HepG2 (cell line): ENCODE results near the gene YY2. TPM values are rescaled to one million over a fixed set of nuclear protein-coding genes. Genes with fewer than 3 reads are reported as not detected.

Source experiments
- AKNA ChIP-seq: sonication (generic); formaldehyde crosslinking; IDR thresholded peaks from 2 replicates; pipeline ENCODE4 v1.4.0; 2020; ENCODE audit warnings: missing genetic modification reagents, borderline replicate concordance
- DNMT1 ChIP-seq: sonication (generic); formaldehyde crosslinking; IDR thresholded peaks from 2 replicates; pipeline ENCODE4 v1.5.1; 2020; ENCODE audit warnings: mild to moderate bottlenecking, missing genetic modification reagents
- FOXA3 ChIP-seq: IDR thresholded peaks from 2 replicates; pipeline ENCODE4 v1.6.1; 2016; ENCODE audit warnings: missing genetic modification reagents, missing compliant biosample characterization
- JUNB ChIP-seq: sonication (generic); formaldehyde crosslinking; IDR thresholded peaks from 2 replicates; pipeline ENCODE4 v1.8.0; 2022; ENCODE audit warnings: missing genetic modification reagents, mild to moderate bottlenecking, borderline replicate concordance
- POGZ ChIP-seq: sonication (generic); formaldehyde crosslinking; IDR thresholded peaks from 2 replicates; pipeline ENCODE4 v1.4.0; 2020; ENCODE audit warnings: mild to moderate bottlenecking, missing genetic modification reagents
- RFX3 ChIP-seq: IDR thresholded peaks from 2 replicates; pipeline ENCODE4 v1.6.1; 2016; ENCODE audit warnings: missing biosample characterization, missing genetic modification reagents
- SP2 ChIP-seq: sonication (generic); formaldehyde crosslinking; IDR thresholded peaks from 2 replicates; pipeline ENCODE4 v1.5.1; 2020; ENCODE audit warnings: mild to moderate bottlenecking, missing genetic modification reagents
- U2AF2 ChIP-seq: fragments of 200-400 bp; formaldehyde crosslinking; IDR thresholded peaks from 2 replicates; pipeline ENCODE4 v1.6.1; 2017; ENCODE audit warnings: low read depth, mild to moderate bottlenecking, low read length
- ZBTB7A ChIP-seq: sonication (generic); formaldehyde crosslinking; IDR thresholded peaks from 2 replicates; pipeline ENCODE4 v1.8.0; 2022; ENCODE audit warnings: mild to moderate bottlenecking, missing genetic modification reagents
- ZNF362 ChIP-seq: sonication (generic); formaldehyde crosslinking; IDR thresholded peaks from 2 replicates; pipeline ENCODE4 v1.4.0; 2020; ENCODE audit warnings: missing genetic modification reagents, mild to moderate bottlenecking, borderline replicate concordance
- ZNF607 ChIP-seq: sonication (generic); formaldehyde crosslinking; IDR thresholded peaks from 2 replicates; pipeline ENCODE4 v1.5.1; 2020; ENCODE audit warnings: missing genetic modification reagents, mild to moderate bottlenecking, borderline replicate concordance
- ZNF709 ChIP-seq: sonication (generic); formaldehyde crosslinking; IDR thresholded peaks from 2 replicates; pipeline ENCODE4 v1.5.0; 2020; ENCODE audit warnings: mild to moderate bottlenecking, missing genetic modification reagents
- polyA plus RNA-seq, 8 experiments: library from polyadenylated mRNA; depleted of rRNA in 3 of 8; stranded (reverse) in 7 of 8; unstranded in 1 of 8; fragments of >200 nt; fragmentation: Illumina TruSeq in 4 of 8; extraction: Trizol in 4 of 8; gene quantifications; 2 replicates each; pipeline versions ENCODE4 v1.2.1 to v1.2.3, GENCODE V29; 2011 to 2016; ENCODE audit warnings: low read depth in 4 of 8, missing spikeins in 1 of 8, mixed read lengths in 1 of 8; ENCODE audit not compliant: insufficient read depth in 1 of 8
- total RNA-seq, 5 experiments: library from RNA; depleted of rRNA; stranded (reverse); fragments of >200 nt; fragmentation: Illumina TruSeq; extraction: Trizol; gene quantifications; 2 replicates each; pipeline ENCODE4 v1.2.3, GENCODE V29; 2016; ENCODE audit warnings: low read depth in 1 of 5
- TF ChIP-seq, protein P1 (sequence below): sonication (generic); formaldehyde crosslinking; IDR thresholded peaks from 2 replicates; pipeline ENCODE4 v1.4.0; 2020; ENCODE audit warnings: low read depth, missing genetic modification reagents
- TF ChIP-seq, protein P2 (sequence below): sonication (generic); formaldehyde crosslinking; IDR thresholded peaks from 2 replicates; pipeline ENCODE4 v1.4.0; 2020; ENCODE audit warnings: low read depth, mild to moderate bottlenecking, missing genetic modification reagents
- TF ChIP-seq, protein P3 (sequence below): sonication (generic); formaldehyde crosslinking; conservative IDR thresholded peaks from 2 replicates; pipeline ENCODE4 v1.8.0; 2022; ENCODE audit warnings: mild to moderate bottlenecking, moderate library complexity, missing genetic modification reagents

YY2 gene
- total and polyA plus RNA-seq, 2 of the 13 experiments (the other 11 are each of a cell fraction or from before 2014, with no cell fraction given): 0.34 to 0.44 TPM

DNA sequence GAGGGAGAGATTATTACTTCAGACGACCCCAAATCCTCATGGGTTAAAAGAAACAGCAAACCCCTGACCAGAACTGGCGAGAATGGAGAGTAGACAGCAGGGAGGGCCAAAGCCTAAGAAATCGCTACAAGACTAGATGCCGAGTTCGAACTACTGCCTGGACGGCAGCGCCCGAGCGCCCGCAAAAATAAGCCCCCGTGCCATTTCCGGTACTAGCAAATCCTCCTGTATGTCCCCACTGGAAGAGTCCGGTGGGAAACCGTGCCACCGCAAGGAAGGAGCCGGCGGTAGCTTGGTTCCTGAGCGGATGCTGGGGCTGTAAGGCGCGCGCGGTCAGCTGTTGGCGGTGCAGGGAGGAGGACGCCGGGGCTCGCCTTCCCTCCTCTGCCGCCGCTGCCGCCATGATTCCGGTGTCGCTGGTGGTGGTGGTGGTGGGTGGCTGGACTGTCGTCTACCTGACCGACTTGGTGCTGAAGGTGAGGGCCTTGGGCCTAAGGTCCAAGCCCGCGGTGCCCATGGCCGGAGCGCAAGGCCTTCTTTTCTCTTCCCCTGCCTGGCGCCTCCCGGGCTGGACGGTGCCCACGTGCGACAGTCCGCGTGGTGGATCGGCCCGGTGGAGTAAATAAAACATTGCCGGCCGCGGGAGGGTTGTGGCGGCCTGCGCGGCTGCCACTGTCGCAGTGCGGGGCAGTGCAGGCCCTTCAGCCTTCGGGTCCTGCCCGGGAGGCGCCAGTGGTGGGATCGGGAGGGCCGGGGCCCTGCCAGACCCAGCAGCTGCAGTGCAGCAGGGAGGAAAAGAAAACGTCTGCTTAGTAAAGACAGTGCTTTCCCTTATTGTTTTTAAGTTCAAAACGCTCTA, 16.2 kb upstream of the YY2 start, which contains the start of gene MBTPS2 (continued):
- TF ChIP-seq, protein P1, sequence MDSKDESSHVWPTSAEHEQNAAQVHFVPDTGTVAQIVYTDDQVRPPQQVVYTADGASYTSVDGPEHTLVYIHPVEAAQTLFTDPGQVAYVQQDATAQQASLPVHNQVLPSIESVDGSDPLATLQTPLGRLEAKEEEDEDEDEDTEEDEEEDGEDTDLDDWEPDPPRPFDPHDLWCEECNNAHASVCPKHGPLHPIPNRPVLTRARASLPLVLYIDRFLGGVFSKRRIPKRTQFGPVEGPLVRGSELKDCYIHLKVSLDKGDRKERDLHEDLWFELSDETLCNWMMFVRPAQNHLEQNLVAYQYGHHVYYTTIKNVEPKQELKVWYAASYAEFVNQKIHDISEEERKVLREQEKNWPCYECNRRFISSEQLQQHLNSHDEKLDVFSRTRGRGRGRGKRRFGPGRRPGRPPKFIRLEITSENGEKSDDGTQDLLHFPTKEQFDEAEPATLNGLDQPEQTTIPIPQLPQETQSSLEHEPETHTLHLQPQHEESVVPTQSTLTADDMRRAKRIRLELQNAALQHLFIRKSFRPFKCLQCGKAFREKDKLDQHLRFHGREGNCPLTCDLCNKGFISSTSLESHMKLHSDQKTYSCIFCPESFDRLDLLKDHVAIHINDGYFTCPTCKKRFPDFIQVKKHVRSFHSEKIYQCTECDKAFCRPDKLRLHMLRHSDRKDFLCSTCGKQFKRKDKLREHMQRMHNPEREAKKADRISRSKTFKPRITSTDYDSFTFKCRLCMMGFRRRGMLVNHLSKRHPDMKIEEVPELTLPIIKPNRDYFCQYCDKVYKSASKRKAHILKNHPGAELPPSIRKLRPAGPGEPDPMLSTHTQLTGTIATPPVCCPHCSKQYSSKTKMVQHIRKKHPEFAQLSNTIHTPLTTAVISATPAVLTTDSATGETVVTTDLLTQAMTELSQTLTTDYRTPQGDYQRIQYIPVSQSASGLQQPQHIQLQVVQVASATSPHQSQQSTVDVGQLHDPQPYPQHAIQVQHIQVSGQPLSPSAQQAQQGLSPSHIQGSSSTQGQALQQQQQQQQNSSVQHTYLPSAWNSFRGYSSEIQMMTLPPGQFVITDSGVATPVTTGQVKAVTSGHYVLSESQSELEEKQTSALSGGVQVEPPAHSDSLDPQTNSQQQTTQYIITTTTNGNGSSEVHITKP (CRISPR knock-in tag): no peak
- TF ChIP-seq ZNF709: peak; percentile 46; the same call in 1 of the 2 replicates
- TF ChIP-seq, protein P2, sequence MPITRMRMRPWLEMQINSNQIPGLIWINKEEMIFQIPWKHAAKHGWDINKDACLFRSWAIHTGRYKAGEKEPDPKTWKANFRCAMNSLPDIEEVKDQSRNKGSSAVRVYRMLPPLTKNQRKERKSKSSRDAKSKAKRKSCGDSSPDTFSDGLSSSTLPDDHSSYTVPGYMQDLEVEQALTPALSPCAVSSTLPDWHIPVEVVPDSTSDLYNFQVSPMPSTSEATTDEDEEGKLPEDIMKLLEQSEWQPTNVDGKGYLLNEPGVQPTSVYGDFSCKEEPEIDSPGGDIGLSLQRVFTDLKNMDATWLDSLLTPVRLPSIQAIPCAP: no peak
- peak; percentile 91 for TF ChIP-seq POGZ (CRISPR knock-in tag)
- 0 out of 2 replicates have a peak, but pooled peaks have one; percentile 46 for TF ChIP-seq JUNB (CRISPR knock-in tag)
- TF ChIP-seq SP2 (CRISPR knock-in tag): no peak
- TF ChIP-seq, protein P3, sequence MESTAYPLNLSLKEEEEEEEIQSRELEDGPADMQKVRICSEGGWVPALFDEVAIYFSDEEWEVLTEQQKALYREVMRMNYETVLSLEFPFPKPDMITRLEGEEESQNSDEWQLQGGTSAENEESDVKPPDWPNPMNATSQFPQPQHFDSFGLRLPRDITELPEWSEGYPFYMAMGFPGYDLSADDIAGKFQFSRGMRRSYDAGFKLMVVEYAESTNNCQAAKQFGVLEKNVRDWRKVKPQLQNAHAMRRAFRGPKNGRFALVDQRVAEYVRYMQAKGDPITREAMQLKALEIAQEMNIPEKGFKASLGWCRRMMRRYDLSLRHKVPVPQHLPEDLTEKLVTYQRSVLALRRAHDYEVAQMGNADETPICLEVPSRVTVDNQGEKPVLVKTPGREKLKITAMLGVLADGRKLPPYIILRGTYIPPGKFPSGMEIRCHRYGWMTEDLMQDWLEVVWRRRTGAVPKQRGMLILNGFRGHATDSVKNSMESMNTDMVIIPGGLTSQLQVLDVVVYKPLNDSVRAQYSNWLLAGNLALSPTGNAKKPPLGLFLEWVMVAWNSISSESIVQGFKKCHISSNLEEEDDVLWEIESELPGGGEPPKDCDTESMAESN: peak; percentile 73
- TF ChIP-seq ZBTB7A (CRISPR knock-in tag): no peak
- TF ChIP-seq RFX3: no peak
- TF ChIP-seq DNMT1: no peak
- TF ChIP-seq ZNF362: no peak
- TF ChIP-seq FOXA3 (CRISPR knock-in tag): peak; percentile 47; the same call in 1 of the 2 replicates
- 0 out of 2 replicates have a peak, but pooled peaks have one; percentile 25 for TF ChIP-seq ZNF607 (CRISPR knock-in tag)
- TF ChIP-seq U2AF2: no peak
- TF ChIP-seq AKNA (CRISPR knock-in tag): no peak
